Erythroblast (primary cell): ENCODE measurements around the gene FARP2.

Experiments used
- DNase-seq, 2 experiments: peaks; one replicate each; lab custom pipeline; 2025; lab: John Stamatoyannopoulos, UW
- GATA1 ChIP-seq: IDR thresholded peaks from 2 replicates; pipeline ENCODE4 v1.6.1; 2011; ENCODE audit warnings: low read depth, mild to moderate bottlenecking, control low read depth, low read length, moderate library complexity
- POLR2A ChIP-seq: IDR thresholded peaks from 2 replicates; pipeline ENCODE4 v1.6.1; 2011; ENCODE audit warnings: mild to moderate bottlenecking, low read length

The FARP2 gene

GRCh38 chr2:241456546-241456945 is 100.5 kb downstream of the FARP2 start:
- DNase-seq: no peak
- TF ChIP-seq GATA1 (no peak), POLR2A (no peak)

- TF ChIP-seq GATA1 (no peak), POLR2A (no peak)
- DNase-seq: no peak
Measured at GRCh38 chr2:241458687-241459086, 102.6 kb downstream of the FARP2 start.

GRCh38 chr2:241459520-241459919 is 103.4 kb downstream of the FARP2 start:
- no peak for DNase-seq
- TF ChIP-seq POLR2A: no peak
- TF ChIP-seq GATA1: no peak

GRCh38 chr2:241460631-241461030 is 104.5 kb downstream of the FARP2 start:
- TF ChIP-seq GATA1: no peak
- TF ChIP-seq POLR2A: no peak

GRCh38 chr2:241461693-241462677 is 105.9 kb downstream of the FARP2 start:
- DNase-seq: no peak
- TF ChIP-seq POLR2A: no peak
- TF ChIP-seq GATA1: no peak

More at GRCh38 chr2:241460631-241461030, 104.5 kb downstream of the FARP2 start:
- DNase-seq: no peak

GRCh38 chr2:241463276-241464135 is 107.4 kb downstream of the FARP2 start:
- DNase-seq: no peak
- TF ChIP-seq GATA1 (no peak), POLR2A (no peak)

GRCh38 chr2:241465543-241465942 is 109.5 kb downstream of the FARP2 start:
- TF ChIP-seq POLR2A: no peak
- DNase-seq: no peak

GRCh38 chr2:241466230-241466629 is 110.1 kb downstream of the FARP2 start:
- no peak for TF ChIP-seq GATA1
- no peak for TF ChIP-seq POLR2A
- no peak for DNase-seq

GRCh38 chr2:241467777-241468475 is 111.8 kb downstream of the FARP2 start:
- TF ChIP-seq POLR2A: no peak
- no peak for DNase-seq

GRCh38 chr2:241468476-241468781 is 112.3 kb downstream of the FARP2 start:
- no peak for DNase-seq
- TF ChIP-seq GATA1 (no peak), POLR2A (no peak)

- no peak for DNase-seq
- no peak for TF ChIP-seq GATA1
- TF ChIP-seq POLR2A: no peak
Measured at GRCh38 chr2:241469746-241470145, 113.7 kb downstream of the FARP2 start.

- TF ChIP-seq GATA1: no peak
- no peak for TF ChIP-seq POLR2A
- DNase-seq: no peak
Measured at GRCh38 chr2:241473399-241473798, 117.3 kb downstream of the FARP2 start.

GRCh38 chr2:241475267-241475666 is 119.2 kb downstream of the FARP2 start:
- no peak for DNase-seq
- TF ChIP-seq POLR2A: no peak
- TF ChIP-seq GATA1: no peak
